Measurements from ENCODE around the gene SLC24A4. TPM values are rescaled to one million over a fixed set of nuclear protein-coding genes. Genes with fewer than 3 reads are reported as not detected.

Gene SLC24A4
- total RNA-seq, 1 donor from 2014 or later: not detected

GRCh38 chr14:92458136-92459029 lies 135.4 kb downstream of the SLC24A4 start:
- Histone ChIP-seq H3K27me3 (ENCODE audit: control insufficient read depth, insufficient read depth, low read length) (peaks cover 2% of the 10 kb centered on the region), H3K4me3 (ENCODE audit: low read depth, low read length) (no peak overlapping the region), H3K36me3 (ENCODE audit: control insufficient read depth, insufficient read depth, low read length) (no peaks in the 10 kb centered on the region)
- no peak for DNase-seq (ENCODE audit: low read depth)
- no peak for TF ChIP-seq CTCF (IDR thresholded peaks at IDR 0.05; ENCODE audit: insufficient read depth, low read length, poor library complexity, severe bottlenecking)

GRCh38 chr14:92459030-92459949 lies 136.3 kb downstream of the SLC24A4 start:
- DNase-seq (ENCODE audit: low read depth): no peak
- H3K4me3 ChIP-seq (ENCODE audit: low read depth, low read length): no peak overlapping the region
- H3K27me3 ChIP-seq (ENCODE audit: control insufficient read depth, insufficient read depth, low read length): no peaks in the 10 kb centered on the region
- no peaks in the 10 kb centered on the region for H3K36me3 ChIP-seq (ENCODE audit: control insufficient read depth, insufficient read depth, low read length)
- no peak for TF ChIP-seq CTCF (IDR thresholded peaks at IDR 0.05; ENCODE audit: insufficient read depth, low read length, poor library complexity, severe bottlenecking)

GRCh38 chr14:92459950-92460421 lies 137.0 kb downstream of the SLC24A4 start:
- DNase-seq (ENCODE audit: low read depth): no peak
- Histone ChIP-seq H3K4me3 (ENCODE audit: low read depth, low read length) (no peak overlapping the region), H3K27me3 (ENCODE audit: control insufficient read depth, insufficient read depth, low read length) (no peaks in the 10 kb centered on the region), H3K36me3 (ENCODE audit: control insufficient read depth, insufficient read depth, low read length) (no peaks in the 10 kb centered on the region)
- no peak for TF ChIP-seq CTCF (IDR thresholded peaks at IDR 0.05; ENCODE audit: insufficient read depth, low read length, poor library complexity, severe bottlenecking)

GRCh38 chr14:92460541-92460915 lies 137.6 kb downstream of the SLC24A4 start:
- Histone ChIP-seq H3K27me3 (ENCODE audit: control insufficient read depth, insufficient read depth, low read length) (no peaks in the 10 kb centered on the region), H3K4me3 (ENCODE audit: low read depth, low read length) (no peak overlapping the region), H3K36me3 (ENCODE audit: control insufficient read depth, insufficient read depth, low read length) (no peaks in the 10 kb centered on the region)
- DNase-seq (ENCODE audit: low read depth): no peak
- no peak for TF ChIP-seq CTCF (IDR thresholded peaks at IDR 0.05; ENCODE audit: insufficient read depth, low read length, poor library complexity, severe bottlenecking)

- no peak overlapping the region for H3K4me3 ChIP-seq (ENCODE audit: low read depth, low read length)
- no peaks in the 10 kb centered on the region for H3K36me3 ChIP-seq (ENCODE audit: control insufficient read depth, insufficient read depth, low read length)
- DNase-seq (ENCODE audit: low read depth): no peak
- H3K27me3 ChIP-seq (ENCODE audit: control insufficient read depth, insufficient read depth, low read length): no peaks in the 10 kb centered on the region
- no peak for TF ChIP-seq CTCF (IDR thresholded peaks at IDR 0.05; ENCODE audit: insufficient read depth, low read length, poor library complexity, severe bottlenecking)
Measured at GRCh38 chr14:92460916-92461579, 138.1 kb downstream of the SLC24A4 start.

Data from kidney epithelial cell (primary cell).